ENCODE data around the gene MSH3. TPM values are rescaled to one million over a fixed set of nuclear protein-coding genes. Genes with fewer than 3 reads are reported as not detected.
"Not testable (repeated sequence)": the region's sequence is repeated elsewhere in the genome, so short reads cannot be mapped to it uniquely, and the experiment has no call there.

The MSH3 gene
- polyA plus RNA-seq, 1 donor (not counting 4 experiments of a cell fraction or from before 2014, with no cell fraction given) = 11.1 TPM

DNA sequence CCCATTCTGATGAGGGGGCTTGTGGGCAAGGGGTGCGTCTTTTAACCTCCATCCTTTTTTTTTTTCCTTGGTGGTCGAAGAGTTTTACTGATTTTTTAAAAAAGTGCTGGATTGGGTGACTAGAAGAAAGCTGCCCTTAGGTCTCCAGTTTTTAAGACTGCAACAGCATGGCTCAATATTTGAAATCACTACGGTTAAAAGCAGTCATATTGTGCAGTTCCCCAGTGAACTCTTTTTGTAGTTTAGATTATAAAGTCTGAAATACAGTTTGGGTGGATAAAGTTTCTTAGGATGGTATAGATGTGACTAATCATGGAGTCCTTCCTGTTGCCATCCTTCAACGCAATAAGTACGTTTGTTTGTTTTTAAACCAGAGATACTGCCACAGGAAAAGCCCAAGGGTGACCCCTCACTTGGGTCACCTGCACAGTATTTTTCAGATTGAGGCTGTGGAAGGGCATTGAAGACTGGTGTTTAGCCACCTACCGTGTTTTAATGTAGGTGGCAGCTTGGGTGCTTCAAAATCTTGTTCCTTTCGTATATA is 851 bp downstream of the MSH3 start:
- Histone ChIP-seq H3K27me3 (ENCODE audit: control insufficient read depth, extremely low read depth, insufficient read depth, low read length) (no peaks in the 10 kb centered on the region), H3K9me3 (ENCODE audit: control insufficient read depth, low read depth, low read length) (no peaks in the 10 kb centered on the region), H4K20me1 (ENCODE audit: control insufficient read depth, extremely low read depth, insufficient read depth, low read length) (no peaks in the 10 kb centered on the region), H3K9ac (ENCODE audit: control insufficient read depth, extremely low read depth, insufficient read depth, low read length) (peak overlapping the region; percentile 83), H3K27ac (ENCODE audit: control insufficient read depth, insufficient read depth, low read length) (peak overlapping the region; percentile 83), H3K4me1 (ENCODE audit: control insufficient read depth, extremely low read depth, insufficient read depth, low read length) (peaks cover 18% of the 10 kb centered on the region), H3K36me3 (ENCODE audit: control insufficient read depth in 2 of 2, extremely low read depth in 1 of 2, insufficient read depth in 2 of 2, low read length in 2 of 2) (peaks cover 3 to 12% of the 10 kb centered on the region in 2 experiments), H3K9me1 (ENCODE audit: control insufficient read depth, extremely low read depth, insufficient read depth, low read length) (no peaks in the 10 kb centered on the region), H2AFZ (ENCODE audit: control insufficient read depth, low read length) (peak overlapping the region; percentile 62), H3K4me3 (ENCODE audit: control insufficient read depth in 2 of 3, extremely low read depth in 1 of 3, insufficient read depth in 2 of 3, low read depth in 1 of 3, low read length in 3 of 3) (peak overlapping the region; percentile 59 to 88 (median 71)), H3K4me2 (ENCODE audit: control insufficient read depth, extremely low read depth, insufficient read depth, low read depth, low read length) (peak overlapping the region; percentile 92), H3K79me2 (ENCODE audit: control insufficient read depth, insufficient read depth, low read length) (peaks cover 31% of the 10 kb centered on the region)
- no peak for FAIRE-seq
- dilution Hi-C loops (cut with MboI; ENCODE audit: extremely low pct_ligation_motif_present, low sequenced_read_pairs) = no loop called here
- no peak for DNase-seq (ENCODE audit: low read depth, low spot score)
- TF ChIP-seq, protein P1, sequence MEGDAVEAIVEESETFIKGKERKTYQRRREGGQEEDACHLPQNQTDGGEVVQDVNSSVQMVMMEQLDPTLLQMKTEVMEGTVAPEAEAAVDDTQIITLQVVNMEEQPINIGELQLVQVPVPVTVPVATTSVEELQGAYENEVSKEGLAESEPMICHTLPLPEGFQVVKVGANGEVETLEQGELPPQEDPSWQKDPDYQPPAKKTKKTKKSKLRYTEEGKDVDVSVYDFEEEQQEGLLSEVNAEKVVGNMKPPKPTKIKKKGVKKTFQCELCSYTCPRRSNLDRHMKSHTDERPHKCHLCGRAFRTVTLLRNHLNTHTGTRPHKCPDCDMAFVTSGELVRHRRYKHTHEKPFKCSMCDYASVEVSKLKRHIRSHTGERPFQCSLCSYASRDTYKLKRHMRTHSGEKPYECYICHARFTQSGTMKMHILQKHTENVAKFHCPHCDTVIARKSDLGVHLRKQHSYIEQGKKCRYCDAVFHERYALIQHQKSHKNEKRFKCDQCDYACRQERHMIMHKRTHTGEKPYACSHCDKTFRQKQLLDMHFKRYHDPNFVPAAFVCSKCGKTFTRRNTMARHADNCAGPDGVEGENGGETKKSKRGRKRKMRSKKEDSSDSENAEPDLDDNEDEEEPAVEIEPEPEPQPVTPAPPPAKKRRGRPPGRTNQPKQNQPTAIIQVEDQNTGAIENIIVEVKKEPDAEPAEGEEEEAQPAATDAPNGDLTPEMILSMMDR (optimal IDR thresholded peaks at IDR 0.05 in 1 of 3, IDR thresholded peaks at IDR 0.05 in 1 of 3, conservative IDR thresholded peaks at IDR 0.05 in 1 of 3; ENCODE audit: extremely low read depth in 1 of 3, insufficient read depth in 2 of 3, low read length in 3 of 3) = no peak
- no peak for TF ChIP-seq EZH2 (IDR thresholded peaks at IDR 0.05; ENCODE audit: low read length)

DNA sequence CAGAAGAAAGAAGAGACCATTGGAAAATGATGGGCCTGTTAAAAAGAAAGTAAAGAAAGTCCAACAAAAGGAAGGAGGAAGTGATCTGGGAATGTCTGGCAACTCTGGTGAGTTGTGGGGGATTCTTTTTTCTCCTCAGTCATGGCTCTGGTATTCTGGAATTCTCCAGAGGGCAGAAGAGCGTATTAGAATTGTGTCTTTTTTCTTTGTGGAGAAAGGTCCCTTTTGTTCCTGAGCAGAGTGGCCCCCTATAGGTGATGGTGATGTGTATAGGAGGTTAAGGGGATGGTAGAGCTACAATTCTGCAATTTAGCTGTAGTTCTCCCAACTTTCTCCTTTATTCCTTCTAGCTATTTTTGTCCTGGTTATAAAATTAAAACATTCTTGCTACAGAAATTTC is 2.0 kb downstream of the MSH3 start:
- Histone ChIP-seq H3K36me3 (ENCODE audit: control insufficient read depth in 2 of 2, extremely low read depth in 1 of 2, insufficient read depth in 2 of 2, low read length in 2 of 2) (peaks cover 3 to 12% of the 10 kb centered on the region in 2 experiments), H3K9me3 (ENCODE audit: control insufficient read depth, low read depth, low read length) (no peaks in the 10 kb centered on the region), H3K79me2 (ENCODE audit: control insufficient read depth, insufficient read depth, low read length) (peaks cover 31% of the 10 kb centered on the region), H3K27ac (ENCODE audit: control insufficient read depth, insufficient read depth, low read length) (no peak overlapping the region), H3K4me3 (ENCODE audit: control insufficient read depth in 2 of 3, extremely low read depth in 1 of 3, insufficient read depth in 2 of 3, low read depth in 1 of 3, low read length in 3 of 3) (no peak overlapping the region), H3K4me1 (ENCODE audit: control insufficient read depth, extremely low read depth, insufficient read depth, low read length) (peaks cover 18% of the 10 kb centered on the region), H3K9me1 (ENCODE audit: control insufficient read depth, extremely low read depth, insufficient read depth, low read length) (no peaks in the 10 kb centered on the region), H2AFZ (ENCODE audit: control insufficient read depth, low read length) (no peak overlapping the region), H3K9ac (ENCODE audit: control insufficient read depth, extremely low read depth, insufficient read depth, low read length) (no peak overlapping the region), H3K27me3 (ENCODE audit: control insufficient read depth, extremely low read depth, insufficient read depth, low read length) (no peaks in the 10 kb centered on the region), H3K4me2 (ENCODE audit: control insufficient read depth, extremely low read depth, insufficient read depth, low read depth, low read length) (peak overlapping the region; percentile 92), H4K20me1 (ENCODE audit: control insufficient read depth, extremely low read depth, insufficient read depth, low read length) (no peaks in the 10 kb centered on the region)
- dilution Hi-C loops (cut with MboI; ENCODE audit: extremely low pct_ligation_motif_present, low sequenced_read_pairs) = no loop called here
- no peak for TF ChIP-seq EZH2 (IDR thresholded peaks at IDR 0.05; ENCODE audit: low read length)
- DNase-seq (ENCODE audit: low read depth, low spot score) (no peak), FAIRE-seq (peak; percentile 13)

DNA sequence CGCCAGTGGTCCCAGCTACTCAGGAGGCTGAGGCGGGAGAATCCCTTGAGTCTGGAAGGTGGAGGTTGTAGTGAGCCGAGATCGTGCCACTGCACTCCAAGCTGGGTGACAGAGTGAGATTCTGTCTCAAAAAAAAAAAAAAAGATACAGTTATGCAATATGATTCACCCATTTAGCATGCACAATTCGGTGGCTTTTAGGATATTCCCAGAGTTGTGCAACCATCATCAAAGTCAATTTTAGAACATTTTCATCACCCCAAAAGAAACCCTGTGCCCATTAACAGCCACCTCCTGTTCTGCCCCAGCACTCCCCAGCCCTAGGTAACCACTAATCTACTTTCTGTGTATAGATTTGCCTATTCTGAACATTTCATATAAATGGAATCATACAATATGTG is 4.7 kb downstream of the MSH3 start:
- no peak for TF ChIP-seq EZH2 (IDR thresholded peaks at IDR 0.05; ENCODE audit: low read length)
- TF ChIP-seq, protein P1 (optimal IDR thresholded peaks at IDR 0.05 in 1 of 3, IDR thresholded peaks at IDR 0.05 in 1 of 3, conservative IDR thresholded peaks at IDR 0.05 in 1 of 3; ENCODE audit: extremely low read depth in 1 of 3, insufficient read depth in 2 of 3, low read length in 3 of 3) = no peak
- Histone ChIP-seq H3K27ac (ENCODE audit: control insufficient read depth, insufficient read depth, low read length) (no peak overlapping the region), H3K79me2 (ENCODE audit: control insufficient read depth, insufficient read depth, low read length) (peaks cover 20% of the 10 kb centered on the region), H3K4me3 (ENCODE audit: control insufficient read depth in 2 of 3, extremely low read depth in 1 of 3, insufficient read depth in 2 of 3, low read depth in 1 of 3, low read length in 3 of 3) (no peak overlapping the region), H3K9me1 (ENCODE audit: control insufficient read depth, extremely low read depth, insufficient read depth, low read length) (no peaks in the 10 kb centered on the region), H3K27me3 (ENCODE audit: control insufficient read depth, extremely low read depth, insufficient read depth, low read length) (no peaks in the 10 kb centered on the region), H3K4me2 (ENCODE audit: control insufficient read depth, extremely low read depth, insufficient read depth, low read depth, low read length) (no peak overlapping the region), H4K20me1 (ENCODE audit: control insufficient read depth, extremely low read depth, insufficient read depth, low read length) (no peaks in the 10 kb centered on the region), H3K9me3 (ENCODE audit: control insufficient read depth, low read depth, low read length) (no peaks in the 10 kb centered on the region), H3K9ac (ENCODE audit: control insufficient read depth, extremely low read depth, insufficient read depth, low read length) (no peak overlapping the region), H3K36me3 (ENCODE audit: control insufficient read depth in 2 of 2, extremely low read depth in 1 of 2, insufficient read depth in 2 of 2, low read length in 2 of 2) (peaks cover 5 to 12% of the 10 kb centered on the region in 2 experiments), H2AFZ (ENCODE audit: control insufficient read depth, low read length) (no peak overlapping the region), H3K4me1 (ENCODE audit: control insufficient read depth, extremely low read depth, insufficient read depth, low read length) (peaks cover 9% of the 10 kb centered on the region)
- FAIRE-seq (no peak), DNase-seq (ENCODE audit: low read depth, low spot score) (no peak)
- dilution Hi-C loops (cut with MboI; ENCODE audit: extremely low pct_ligation_motif_present, low sequenced_read_pairs) = no loop called here

DNA sequence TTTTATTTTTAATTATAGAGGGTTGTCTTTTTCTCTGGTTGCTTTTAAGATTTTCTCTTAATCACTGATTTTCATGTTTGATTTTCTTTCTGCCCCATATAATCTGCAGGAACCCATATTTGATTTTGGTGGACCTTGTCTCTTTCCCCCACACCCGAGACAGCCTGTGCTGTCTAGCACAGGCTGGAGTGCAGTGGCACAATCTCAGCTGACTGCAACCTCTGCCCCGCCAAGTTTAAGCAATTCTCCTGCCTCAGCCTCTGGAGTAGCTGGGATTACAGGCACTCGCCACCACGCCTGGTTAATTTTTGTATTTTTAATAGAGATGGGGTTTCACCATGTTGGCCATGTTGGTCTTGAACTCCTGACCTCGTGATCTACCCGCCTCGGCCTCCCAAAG is 6.2 kb downstream of the MSH3 start:
- H2AFZ ChIP-seq (ENCODE audit: control insufficient read depth, low read length); H3K9ac ChIP-seq (ENCODE audit: control insufficient read depth, extremely low read depth, insufficient read depth, low read length); H4K20me1 ChIP-seq (ENCODE audit: control insufficient read depth, extremely low read depth, insufficient read depth, low read length); H3K9me1 ChIP-seq (ENCODE audit: control insufficient read depth, extremely low read depth, insufficient read depth, low read length); H3K27ac ChIP-seq (ENCODE audit: control insufficient read depth, insufficient read depth, low read length); H3K4me3 ChIP-seq (ENCODE audit: control insufficient read depth in 2 of 3, extremely low read depth in 1 of 3, insufficient read depth in 2 of 3, low read depth in 1 of 3, low read length in 3 of 3); FAIRE-seq; H3K9me3 ChIP-seq (ENCODE audit: control insufficient read depth, low read depth, low read length); H3K4me2 ChIP-seq (ENCODE audit: control insufficient read depth, extremely low read depth, insufficient read depth, low read depth, low read length); dilution Hi-C loops (cut with MboI; ENCODE audit: extremely low pct_ligation_motif_present, low sequenced_read_pairs); H3K27me3 ChIP-seq (ENCODE audit: control insufficient read depth, extremely low read depth, insufficient read depth, low read length); H3K4me1 ChIP-seq (ENCODE audit: control insufficient read depth, extremely low read depth, insufficient read depth, low read length); DNase-seq (ENCODE audit: low read depth, low spot score): not testable (repeated sequence)
- peaks cover 8 to 15% of the 10 kb centered on the region in 2 experiments for H3K36me3 ChIP-seq (ENCODE audit: control insufficient read depth in 2 of 2, extremely low read depth in 1 of 2, insufficient read depth in 2 of 2, low read length in 2 of 2)
- peaks cover 12% of the 10 kb centered on the region for H3K79me2 ChIP-seq (ENCODE audit: control insufficient read depth, insufficient read depth, low read length)

Measured in keratinocyte (primary cell).